Motor neuron (in vitro differentiated cells): ENCODE measurements around the gene VPS33B. TPM values are rescaled to one million over a fixed set of nuclear protein-coding genes. Genes with fewer than 3 reads are reported as not detected.
A peak's percentile ranks its signal among the peaks of the same experiment; 100 is the strongest.

ENCODE experiments used
- ATAC-seq, 8 experiments: fragments of 200-7000 bp; cut with Tn5 transposase; replicated peaks in 6 of 8; 2 replicates each; pipeline ENCODE4 v1.8.0; 2021; ENCODE audit warnings: mild to moderate bottlenecking in 8 of 8, moderate library complexity in 8 of 8
- H3K27ac ChIP-seq, 2 donors: fragments of 250-450 bp; sonication (Bioruptor Pico); 2 replicates each; pipeline ENCODE4 v1.9.0; 2021; ENCODE audit warnings: antibody characterized with exemption in 2 of 2, mild to moderate bottlenecking in 2 of 2, moderate library complexity in 1 of 2
- H3K4me1 ChIP-seq, 2 donors: fragments of 250-450 bp; sonication (Bioruptor Pico); replicated peaks in 1 of 2; 2 replicates each; pipeline ENCODE4 v1.6.1; 2021; ENCODE audit warnings: antibody characterized with exemption in 2 of 2, mild to moderate bottlenecking in 2 of 2, moderate library complexity in 1 of 2
- H3K4me3 ChIP-seq, 5 donors: fragments of 250-450 bp; sonication (Bioruptor Pico); 2 replicates each; pipeline ENCODE4 v1.9.0; 2021; ENCODE audit warnings: antibody characterized with exemption in 5 of 5, mild to moderate bottlenecking in 5 of 5, moderate library complexity in 4 of 5
- WGBS, 10 experiments: fragments of 450-650 bp; shearing (Covaris generic); methylation state at CpG; one replicate each; pipeline ENCODE4 v1.0.0; 2022; 5-methylcytosine and 5-hydroxymethylcytosine counted together
- in situ Hi-C, 9 experiments: fragments of 400-800 bp; cut with MboI; loops; one replicate each; pipeline ENCODE4 v1.15.0; 2021; ENCODE audit warnings: low sequenced_read_pairs in 9 of 9, low pct_unique_long_range_greater_than_20kb in 2 of 9; ENCODE audit not compliant: unreplicated experiment in 9 of 9
- total RNA-seq, 8 experiments: library from RNA; unstranded; fragments of 300-600 nt; gene quantifications; 2 replicates each; pipeline versions ENCODE4 v1.2.3 to v1.2.4, GENCODE V29; 2022

Gene VPS33B
- total RNA-seq, 8 experiments from 2014 or later, result 12.1 to 23.9 (median 17.5) TPM

- no peak for ATAC-seq
- WGBS, 10 experiments, result 76 to 100% (median 96%) methylated on average over 1 to 11 of the region's 16 CpGs; no CpG with 5 or more reads in 2 of the 10 experiments
- Histone ChIP-seq H3K27ac (peak overlapping the region in 1 of 2 donors; percentile 8), H3K4me1 (peaks cover 7 to 12% of the 10 kb centered on the region in 2 donors), H3K4me3 (peak overlapping the region in 4 of 5 donors; percentile 55 to 78 (median 59))
- in situ Hi-C loops, result loop anchor here in 2 of 9 experiments (10.0 to 25.0 kb wide), 3 partner anchors 81 to 283 kb away; no protein-coding TSS in a partner anchor
These were observed 68.3 kb downstream of the VPS33B start for GRCh38 chr15:90953947-90954711.

DNA sequence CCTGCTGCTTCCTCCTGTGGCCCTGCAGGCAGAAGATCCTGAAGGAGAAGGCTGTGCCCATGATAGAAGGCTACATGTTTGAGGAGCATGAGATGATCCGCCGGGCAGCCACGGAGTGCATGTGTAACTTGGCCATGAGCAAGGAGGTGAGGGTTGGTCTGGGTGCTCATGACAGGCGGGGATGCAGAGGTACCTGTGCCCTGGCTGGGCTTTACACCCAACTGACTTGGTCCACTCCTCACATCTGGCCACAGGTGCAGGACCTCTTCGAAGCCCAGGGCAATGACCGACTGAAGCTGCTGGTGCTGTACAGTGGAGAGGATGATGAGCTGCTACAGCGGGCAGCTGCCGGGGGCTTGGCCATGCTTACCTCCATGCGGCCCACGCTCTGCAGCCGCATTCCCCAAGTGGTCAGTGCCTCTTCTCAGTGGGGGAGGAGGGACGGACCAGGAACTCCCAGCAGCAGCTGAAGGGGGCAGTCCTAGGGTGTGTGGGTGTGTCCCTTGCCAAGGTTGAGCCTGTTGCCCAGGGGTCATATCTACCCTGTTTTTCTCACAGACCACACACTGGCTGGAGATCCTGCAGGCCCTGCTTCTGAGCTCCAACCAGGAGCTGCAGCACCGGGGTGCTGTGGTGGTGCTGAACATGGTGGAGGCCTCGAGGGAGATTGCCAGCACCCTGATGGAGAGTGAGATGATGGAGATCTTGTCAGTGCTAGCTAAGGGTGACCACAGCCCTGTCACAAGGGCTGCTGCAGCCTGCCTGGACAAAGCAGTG lies 69.3 kb downstream of the VPS33B start:
- Histone ChIP-seq H3K4me3 (no peak overlapping the region), H3K27ac (no peak overlapping the region), H3K4me1 (peaks cover 7 to 12% of the 10 kb centered on the region in 2 donors)
- in situ Hi-C loops, result loop anchor here in 2 of 9 experiments (10.0 to 25.0 kb wide), 3 partner anchors 82 to 284 kb away; no protein-coding TSS in a partner anchor
- ATAC-seq, result no peak
- WGBS, 10 experiments, result 83 to 100% (median 93%) methylated on average over 1 to 6 of the region's 14 CpGs; no CpG with 5 or more reads in 3 of the 10 experiments

DNA sequence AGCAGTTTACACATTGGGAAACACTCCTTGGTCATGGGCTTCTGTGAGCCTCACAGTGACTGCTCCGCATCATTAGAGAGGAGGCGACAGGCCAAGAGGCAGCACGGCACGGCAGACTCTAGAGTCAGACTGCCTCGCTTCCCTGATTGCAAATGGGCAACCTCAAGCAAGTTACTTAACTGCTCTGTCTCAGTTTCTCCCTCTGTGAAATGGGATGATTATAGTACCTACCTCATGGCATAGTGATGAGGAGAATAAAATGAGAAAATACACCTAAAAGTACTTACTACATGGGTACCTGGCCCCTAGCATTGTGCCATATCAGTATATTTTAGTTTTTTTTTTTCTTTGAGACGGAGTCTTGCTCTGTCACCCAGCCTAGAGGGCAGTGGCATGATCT lies 71.7 kb downstream of the VPS33B start:
- in situ Hi-C loops, result loop anchor here in 2 of 9 experiments (10.0 to 25.0 kb wide), 3 partner anchors 84 to 287 kb away; no protein-coding TSS in a partner anchor
- Histone ChIP-seq H3K27ac (no peak overlapping the region), H3K4me1 (peaks cover 2% of the 10 kb centered on the region in 2 donors), H3K4me3 (no peak overlapping the region)
- ATAC-seq, result no peak
- WGBS, 10 experiments, result 90 to 100% (median 100%) methylated on average over 1 to 3 of the region's 6 CpGs; no CpG with 5 or more reads in 4 of the 10 experiments

DNA sequence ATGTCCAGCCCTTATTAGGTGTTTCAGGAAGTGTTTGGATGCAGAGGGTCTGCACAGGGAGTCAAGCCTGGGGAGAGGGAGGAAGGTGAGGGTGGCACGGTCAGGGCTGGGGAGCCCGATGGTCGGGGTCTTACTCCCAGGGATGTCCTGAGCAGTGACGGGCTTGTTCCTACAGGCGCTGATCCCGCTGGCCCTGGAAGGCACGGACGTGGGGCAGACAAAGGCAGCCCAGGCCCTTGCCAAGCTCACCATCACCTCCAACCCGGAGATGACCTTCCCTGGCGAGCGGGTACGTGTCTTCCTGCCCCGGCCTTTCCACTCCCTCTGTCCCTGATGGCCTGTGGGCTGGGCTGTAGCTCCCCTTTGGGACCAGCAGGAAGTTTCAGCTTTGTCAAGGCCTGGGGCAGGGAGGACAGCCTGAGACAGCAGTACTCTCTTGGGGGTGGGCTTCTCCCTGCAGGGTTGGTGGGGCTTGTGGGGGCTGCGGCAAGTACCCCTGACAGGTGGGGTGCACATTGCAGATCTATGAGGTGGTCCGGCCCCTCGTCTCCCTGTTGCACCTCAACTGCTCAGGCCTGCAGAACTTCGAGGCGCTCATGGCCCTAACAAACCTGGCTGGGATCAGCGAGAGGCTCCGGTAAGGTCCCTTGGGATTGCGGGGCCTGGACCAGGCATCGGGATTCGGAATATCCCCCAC lies 72.3 kb downstream of the VPS33B start:
- Histone ChIP-seq H3K4me1 (peaks cover 2% of the 10 kb centered on the region in 2 donors), H3K4me3 (no peak overlapping the region), H3K27ac (no peak overlapping the region)
- in situ Hi-C loops, result loop anchor here in 2 of 9 experiments (10.0 to 25.0 kb wide), 3 partner anchors 85 to 287 kb away; no protein-coding TSS in a partner anchor
- 87 to 100% (median 90%) methylated on average over 1 to 12 of the region's 23 CpGs; no CpG with 5 or more reads in 7 of the 10 experiments for WGBS, 10 experiments
- ATAC-seq, result no peak

Other genes with a start within 250 kb of the VPS33B start
- 10 to 100 TPM in 4 of 8 experiments, 1 to 10 TPM in 4; 4.6 to 32.3 (median 14.7) TPM for gene FURIN, start 154.0 kb downstream of the VPS33B start, total RNA-seq
- gene FES, start 138.1 kb downstream of the VPS33B start, total RNA-seq, result 1 to 10 TPM in 4 of 8 experiments, under 1 TPM in 4; 0.42 to 5.5 (median 1.3) TPM
- gene MAN2A2, start 119.3 kb downstream of the VPS33B start, total RNA-seq, result 10 to 100 TPM in 7 of 8 experiments, 1 to 10 TPM in 1; 7.7 to 37.7 (median 26.0) TPM
- 10 to 100 TPM; 10.1 to 22.4 (median 13.6) TPM for gene HDDC3, start 90.0 kb downstream of the VPS33B start, total RNA-seq
- gene UNC45A, start 87.3 kb downstream of the VPS33B start, total RNA-seq, result 10 to 100 TPM; 25.8 to 65.6 (median 35.1) TPM
- gene RCCD1, start 67.7 kb downstream of the VPS33B start, total RNA-seq, result 10 to 100 TPM in 2 of 8 experiments, 1 to 10 TPM in 6; 5.7 to 16.8 (median 6.7) TPM
- 100 to 1,000 TPM in 2 of 8 experiments, 10 to 100 TPM in 5, 1 to 10 TPM in 1; 1.7 to 118 (median 15.6) TPM for gene PRC1, start 28.1 kb downstream of the VPS33B start, total RNA-seq
- 100 to 1,000 TPM in 1 of 8 experiments, 10 to 100 TPM in 1, 1 to 10 TPM in 5, under 1 TPM in 1; 0.63 to 117 (median 6.6) TPM for gene SV2B, start 77.7 kb upstream of the VPS33B start, total RNA-seq